ENCODE data around the gene IFIT3. TPM values are rescaled to one million over a fixed set of nuclear protein-coding genes. Genes with fewer than 3 reads are reported as not detected.

Gene IFIT3
- total and polyA plus RNA-seq, 2 of the 8 experiments (the other 6 are each of a cell fraction or from before 2014, with no cell fraction given): 0.12 to 0.84 TPM

- H2BK12ac ChIP-seq (ENCODE audit: low read depth, low read length): no peak overlapping the region
- CTCF ChIA-PET (ENCODE audit: partially characterized antibody): interaction anchor here (0.7 to 9.9 kb wide), 4 partner anchors 48 to 130 kb away, joined by 3 to 60 read pairs (median 3); no protein-coding TSS in a partner anchor
- H3K23ac ChIP-seq (ENCODE audit: insufficient read length): no peak overlapping the region
- 83% methylated on average over 4 of the region's 4 CpGs; no CpG with 5 or more reads in 1 of the 2 experiments for WGBS, 2 experiments (ENCODE audit: extremely low coverage in 1 of 2, insufficient coverage in 1 of 2, insufficient read length in 1 of 2, insufficient replicate concordance in 2 of 2, low coverage in 1 of 2, low lambda C conversion rate in 2 of 2, missing lambda C conversion rate in 1 of 2)
- H4K91ac ChIP-seq (replicated peaks; ENCODE audit: insufficient read length, low read length): no peak overlapping the region
- no peak overlapping the region for H3K4me2 ChIP-seq (ENCODE audit: insufficient read depth in 1 of 2, low read depth in 2 of 2, low read length in 2 of 2)
- no peak overlapping the region for H3K18ac ChIP-seq (ENCODE audit: extremely low read depth, low read length)
- no peaks in the 10 kb centered on the region for H3K36me3 ChIP-seq (ENCODE audit: control insufficient read depth in 2 of 4, insufficient read depth in 4 of 4, low read length in 3 of 4)
- H4K5ac ChIP-seq (ENCODE audit: insufficient read length, low read depth, low read length): no peak overlapping the region
- H2BK20ac ChIP-seq (ENCODE audit: low read length): no peak overlapping the region
- H2BK5ac ChIP-seq (ENCODE audit: low read depth, low read length): no peak overlapping the region
- H3K23me2 ChIP-seq (ENCODE audit: low read depth, low read length): no peaks in the 10 kb centered on the region
- H3K79me1 ChIP-seq (ENCODE audit: low read depth, low read length): no peaks in the 10 kb centered on the region
- peaks cover 0 to 3% (median 1%) of the 10 kb centered on the region in 4 experiments; a peak in 2 of 7 replicates for H3K4me1 ChIP-seq (replicated peaks in 1 of 4; ENCODE audit: control insufficient read depth in 3 of 4, insufficient read depth in 4 of 4, low read length in 3 of 4)
- H4K20me1 ChIP-seq (replicated peaks in 1 of 2; ENCODE audit: control insufficient read depth in 1 of 2, insufficient read depth in 2 of 2, low read length in 2 of 2): no peaks in the 10 kb centered on the region
- H3K9me3 ChIP-seq (ENCODE audit: insufficient read depth in 2 of 2, low read depth in 1 of 2, low read length in 1 of 2): no peaks in the 10 kb centered on the region
- DNase-seq (ENCODE audit: low read depth in 1 of 2, low spot score in 2 of 2) (no peak), FAIRE-seq (no peak)
- no peak overlapping the region for H3K4ac ChIP-seq (replicated peaks; ENCODE audit: insufficient read length, low read depth, low read length)
- H2BK120ac ChIP-seq (replicated peaks; ENCODE audit: low read depth, low read length): no peak overlapping the region
- POLR2A ChIA-PET (ENCODE audit: partially characterized antibody): no interaction called here
- H3K27me3 ChIP-seq (replicated peaks in 1 of 4; ENCODE audit: control insufficient read depth in 3 of 4, extremely low read depth in 1 of 4, insufficient read depth in 3 of 4, low read length in 3 of 4): no peaks in the 10 kb centered on the region
- H2AK5ac ChIP-seq (ENCODE audit: low read depth, low read length): no peak overlapping the region
- no peak overlapping the region for H4K8ac ChIP-seq (ENCODE audit: extremely low read depth, insufficient read depth, low read length)
- H3K56ac ChIP-seq (replicated peaks; ENCODE audit: insufficient read length, low read depth, low read length): no peak overlapping the region
- H3K4me3 ChIP-seq (ENCODE audit: extremely low read depth in 1 of 4, insufficient read depth in 2 of 4, low read depth in 3 of 4, low read length in 4 of 4): no peak overlapping the region
- no peaks in the 10 kb centered on the region for H3K79me2 ChIP-seq (ENCODE audit: control insufficient read depth in 1 of 2, insufficient read depth in 2 of 2, low read length in 2 of 2)
- no peak overlapping the region for H3K14ac ChIP-seq (ENCODE audit: insufficient read length)
- TF ChIP-seq KDM1A (IDR thresholded peaks at IDR 0.05; ENCODE audit: borderline replicate concordance, low read length) (no peak), POU5F1 (IDR thresholded peaks at IDR 0.05; ENCODE audit: low read depth, low read length) (no peak), GTF2F1 (IDR thresholded peaks at IDR 0.05; ENCODE audit: borderline replicate concordance, low read depth, low read length) (no peak), SP4 (IDR thresholded peaks at IDR 0.05; ENCODE audit: low read length) (no peak), CHD2 (IDR thresholded peaks at IDR 0.05; ENCODE audit: low read length) (no peak), TAF7 (optimal IDR thresholded peaks at IDR 0.05; ENCODE audit: borderline replicate concordance, low read depth, low read length) (no peak), PHF8 (conservative IDR thresholded peaks at IDR 0.05; ENCODE audit: low read depth, low read length) (no peak), EP300 (IDR thresholded peaks at IDR 0.05; ENCODE audit: borderline replicate concordance in 1 of 2, low read depth in 2 of 2, low read length in 2 of 2) (no peak), POLR2AphosphoS5 (IDR thresholded peaks at IDR 0.05; ENCODE audit: low read depth, low read length) (no peak), SUZ12 (IDR thresholded peaks at IDR 0.05; ENCODE audit: low read length) (no peak), KDM5A (IDR thresholded peaks at IDR 0.05; ENCODE audit: low read length) (no peak), TAF1 (IDR thresholded peaks at IDR 0.05; ENCODE audit: low read depth, low read length) (no peak), CBX8 (IDR thresholded peaks at IDR 0.05; ENCODE audit: borderline replicate concordance, low read depth, low read length) (no peak)
- H2BK15ac ChIP-seq (ENCODE audit: low read length): no peak overlapping the region
- no peak overlapping the region for H2AFZ ChIP-seq (ENCODE audit: low read length)
- no peak overlapping the region for H3K27ac ChIP-seq (ENCODE audit: low read depth, low read length)
- H3K9ac ChIP-seq (replicated peaks in 1 of 4; ENCODE audit: extremely low read depth in 1 of 4, low read depth in 3 of 4, low read length in 3 of 4): no peak overlapping the region
Measured at GRCh38 chr10:89299031-89299430, 28.8 kb upstream of the IFIT3 start.
